GM12878 (cell line): ENCODE results near the gene BEST1. TPM values are rescaled to one million over a fixed set of nuclear protein-coding genes. Genes with fewer than 3 reads are reported as not detected.

Source experiments
- ATAC-seq: fragments of 200-7000 bp; cut with Tn5 transposase; 3 replicates; pipeline ENCODE4 v1.9.1; 2020; ENCODE audit warnings: mild to moderate bottlenecking, moderate library complexity
- BruUV-seq: library from RNA; stranded (reverse); fragments of 400-500 nt; replicated peaks from 2 replicates; lab custom pipeline; 2021; lab: Mats Ljungman, UMichigan
- CTCF ChIA-PET: fragments of 300-600 bp; sonication (Branson Sonifier 250); formaldehyde crosslinking; extraction: SDS; loops from one replicate; lab custom pipeline; 2021; ENCODE audit warnings: inconsistent platforms; lab: Yijun Ruan, JAX
- POLR2A ChIA-PET: fragments of 350-600 bp; formaldehyde crosslinking; extraction: SDS; loops from one replicate; lab custom pipeline; 2021; ENCODE audit warnings: inconsistent platforms; lab: Charles Lee
- RAD21 ChIA-PET: fragments of 300-600 bp; sonication (Branson Sonifier 250); formaldehyde crosslinking; loops from one replicate; lab custom pipeline; 2023; ENCODE audit warnings: antibody characterized with exemption; ENCODE audit not compliant: unreplicated experiment; lab: Charles Lee
- SMC1A ChIA-PET: fragments of 300-600 bp; sonication (Branson Sonifier 250); formaldehyde crosslinking; loops from one replicate; lab custom pipeline; 2023; ENCODE audit not compliant: unreplicated experiment, uncharacterized antibody; lab: Charles Lee
- DNase-seq: peaks from one replicate; pipeline ENCODE4 v3.0.0-alpha.2; 2011; ENCODE audit warnings: low read depth, low spot score
- FAIRE-seq: peaks from 3 replicates; lab custom pipeline; 2011; peaks lifted over from hg19 to GRCh38; lab: Jason Lieb, UNC
- H2AFZ ChIP-seq: 2 replicates; pipeline ENCODE4 v1.6.0; 2011; ENCODE audit warnings: low read depth, low read length, control low read depth; ENCODE audit not compliant: control insufficient read depth
- H3K27ac ChIP-seq: 2 replicates; pipeline ENCODE4 v1.5.1; 2011; ENCODE audit warnings: control low read depth; ENCODE audit not compliant: control insufficient read depth, insufficient read depth
- H3K27me3 ChIP-seq, 2 experiments: replicated peaks in 1 of 2; 2 replicates each; pipeline versions ENCODE4 v1.6.0 to v1.6.1; 2011; ENCODE audit warnings: low read length in 1 of 2; ENCODE audit not compliant: control insufficient read depth in 2 of 2, insufficient read depth in 2 of 2
- H3K36me3 ChIP-seq, 2 experiments: 2 replicates each; pipeline ENCODE4 v1.5.1; 2011; ENCODE audit warnings: low read length in 1 of 2; ENCODE audit not compliant: control insufficient read depth in 2 of 2, insufficient read depth in 2 of 2
- H3K4me1 ChIP-seq: 2 replicates; pipeline ENCODE4 v1.6.1; 2011; ENCODE audit warnings: mild to moderate bottlenecking, low read length, moderate library complexity, mixed read lengths; ENCODE audit not compliant: control insufficient read depth, insufficient read depth
- H3K4me2 ChIP-seq: 2 replicates; pipeline ENCODE4 v1.6.0; 2011; ENCODE audit warnings: control low read depth; ENCODE audit not compliant: control insufficient read depth, insufficient read depth
- H3K4me3 ChIP-seq: fragments of 200-600 bp; sonication (generic); 2 replicates; pipeline ENCODE4 v1.5.1; 2016
- H3K79me2 ChIP-seq: 2 replicates; pipeline ENCODE4 v1.6.0; 2011; ENCODE audit warnings: low read length; ENCODE audit not compliant: control insufficient read depth, insufficient read depth
- H3K9ac ChIP-seq: 2 replicates; pipeline ENCODE4 v1.8.0; 2011; ENCODE audit warnings: low read length, control low read depth, mixed read lengths; ENCODE audit not compliant: control insufficient read depth, insufficient read depth
- H3K9me3 ChIP-seq: replicated peaks from 3 replicates; pipeline ENCODE4 v1.5.1; 2011; ENCODE audit warnings: mild to moderate bottlenecking, low read length; ENCODE audit not compliant: control insufficient read depth, insufficient read depth
- H4K20me1 ChIP-seq: 2 replicates; pipeline ENCODE4 v1.6.0; 2011; ENCODE audit not compliant: control insufficient read depth, insufficient read depth
- BCL11A ChIP-seq: IDR thresholded peaks from 2 replicates; pipeline ENCODE4 v1.6.1; 2011; ENCODE audit warnings: low read depth, low read length
- CBX3 ChIP-seq: fragments of 200-600 bp; sonication (generic); IDR thresholded peaks from 2 replicates; pipeline ENCODE4 v1.6.1; 2016; ENCODE audit warnings: low read depth, borderline replicate concordance
- CHD4 ChIP-seq: fragments of 200-600 bp; sonication (generic); IDR thresholded peaks from 2 replicates; pipeline ENCODE4 v1.6.1; 2016; ENCODE audit warnings: mild to moderate bottlenecking
- CREB1 ChIP-seq: IDR thresholded peaks from 2 replicates; pipeline ENCODE4 v1.6.1; 2012; ENCODE audit warnings: low read depth, mild to moderate bottlenecking, inconsistent platforms
- E4F1 ChIP-seq: fragments of 450-650 bp; IDR thresholded peaks from 2 replicates; pipeline ENCODE4 v1.6.1; 2018; ENCODE audit warnings: borderline replicate concordance, mild to moderate bottlenecking; ENCODE audit not compliant: partially characterized antibody
- IKZF2 ChIP-seq, 2 experiments: fragments of 450-650 bp; IDR thresholded peaks; 2 replicates each; pipeline ENCODE4 v1.6.1; 2017; ENCODE audit warnings: mild to moderate bottlenecking in 2 of 2, moderate library complexity in 2 of 2
- POU2F2 ChIP-seq: IDR thresholded peaks from 3 replicates; pipeline ENCODE4 v1.6.1; 2011; ENCODE audit warnings: low read depth, mild to moderate bottlenecking, low read length, borderline replicate concordance
- SMAD1 ChIP-seq: fragments of 450-650 bp; IDR thresholded peaks from 2 replicates; pipeline ENCODE4 v1.6.1; 2018; ENCODE audit warnings: mild to moderate bottlenecking, low read depth; ENCODE audit not compliant: partially characterized antibody
- SPI1 ChIP-seq: IDR thresholded peaks from 2 replicates; pipeline ENCODE4 v1.6.1; 2011; ENCODE audit warnings: low read depth, mild to moderate bottlenecking, low read length, moderate library complexity, borderline replicate concordance; ENCODE audit not compliant: insufficient read depth
- SREBF1 ChIP-seq: IDR thresholded peaks from 2 replicates; pipeline ENCODE4 v1.6.1; 2012; ENCODE audit warnings: mild to moderate bottlenecking, low read length
- ZBTB33 ChIP-seq: fragments of 450-650 bp; IDR thresholded peaks from 2 replicates; pipeline ENCODE4 v1.6.1; 2017; ENCODE audit warnings: mild to moderate bottlenecking
- WGBS: methylation state at CpG from one replicate; pipeline ENCODE4 v1.1.6; 2016; ENCODE audit warnings: low lambda C conversion rate; ENCODE audit not compliant: insufficient replicate concordance, insufficient coverage; ENCODE audit errors: missing lambda C conversion rate; 5-methylcytosine and 5-hydroxymethylcytosine counted together
- in situ Hi-C: fragments of 300-500 bp; cut with MboI; formaldehyde crosslinking; loops from 9 replicates; pipeline ENCODE4 v1.14.3; 2018; ENCODE audit warnings: mixed read lengths
- intact Hi-C: fragments of 100-400 bp; cut with micrococcal nuclease; formaldehyde crosslinking; loops from one replicate; pipeline ENCODE4 v1.14.2; 2022; ENCODE audit not compliant: unreplicated experiment
- polyA plus RNA-seq, 11 experiments: library from polyadenylated mRNA; depleted of rRNA in 4 of 11; unstranded in 6 of 11; stranded (reverse) in 5 of 11; fragments of >200 nt; fragmentation: Nextera tagmentation in 4 of 11; fragmentation: Illumina TruSeq in 1 of 11; extraction: Ambion mirVana in 4 of 11; extraction: Trizol in 1 of 11; gene quantifications; 1 replicate in 1 of 11; 2 replicates in 10 of 11; pipeline versions ENCODE4 v1.2.1 to v1.2.3, GENCODE V29; 2011 to 2016; ENCODE audit warnings: inconsistent platforms in 2 of 11, missing spikeins in 2 of 11, low read depth in 1 of 11
- total RNA-seq, 4 experiments: library from RNA; depleted of rRNA in 3 of 4; stranded (reverse); fragments of >200 nt in 3 of 4; fragmentation: Illumina TruSeq in 1 of 4; extraction: Trizol in 1 of 4; gene quantifications; 2 replicates each; pipeline versions ENCODE4 v1.2.1 to v1.2.3, GENCODE V29; 2013 to 2021
- TF ChIP-seq, protein P1 (sequence below): IDR thresholded peaks from 2 replicates; pipeline ENCODE4 v1.6.1; 2012; ENCODE audit warnings: low read length, inconsistent platforms
- TF ChIP-seq, protein P2 (sequence below): fragments of 450-650 bp; IDR thresholded peaks from 2 replicates; pipeline ENCODE4 v1.6.1; 2016; ENCODE audit warnings: mild to moderate bottlenecking

BEST1 gene
- total and polyA plus RNA-seq, 10 of the 15 experiments (the other 5 are each of a cell fraction or from before 2014, with no cell fraction given): 0.03 to 3.4 (median 0.15) TPM; not detected in 1

- TF ChIP-seq, protein P1, sequence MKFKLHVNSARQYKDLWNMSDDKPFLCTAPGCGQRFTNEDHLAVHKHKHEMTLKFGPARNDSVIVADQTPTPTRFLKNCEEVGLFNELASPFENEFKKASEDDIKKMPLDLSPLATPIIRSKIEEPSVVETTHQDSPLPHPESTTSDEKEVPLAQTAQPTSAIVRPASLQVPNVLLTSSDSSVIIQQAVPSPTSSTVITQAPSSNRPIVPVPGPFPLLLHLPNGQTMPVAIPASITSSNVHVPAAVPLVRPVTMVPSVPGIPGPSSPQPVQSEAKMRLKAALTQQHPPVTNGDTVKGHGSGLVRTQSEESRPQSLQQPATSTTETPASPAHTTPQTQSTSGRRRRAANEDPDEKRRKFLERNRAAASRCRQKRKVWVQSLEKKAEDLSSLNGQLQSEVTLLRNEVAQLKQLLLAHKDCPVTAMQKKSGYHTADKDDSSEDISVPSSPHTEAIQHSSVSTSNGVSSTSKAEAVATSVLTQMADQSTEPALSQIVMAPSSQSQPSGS: no peak
- no peak for TF ChIP-seq POU2F2
- no peak for TF ChIP-seq BCL11A
- TF ChIP-seq, all 136 proteins: peak for 0
Measured at GRCh38 chr11:61922539-61922938, 27.6 kb upstream of the BEST1 start (continued).

DNA sequence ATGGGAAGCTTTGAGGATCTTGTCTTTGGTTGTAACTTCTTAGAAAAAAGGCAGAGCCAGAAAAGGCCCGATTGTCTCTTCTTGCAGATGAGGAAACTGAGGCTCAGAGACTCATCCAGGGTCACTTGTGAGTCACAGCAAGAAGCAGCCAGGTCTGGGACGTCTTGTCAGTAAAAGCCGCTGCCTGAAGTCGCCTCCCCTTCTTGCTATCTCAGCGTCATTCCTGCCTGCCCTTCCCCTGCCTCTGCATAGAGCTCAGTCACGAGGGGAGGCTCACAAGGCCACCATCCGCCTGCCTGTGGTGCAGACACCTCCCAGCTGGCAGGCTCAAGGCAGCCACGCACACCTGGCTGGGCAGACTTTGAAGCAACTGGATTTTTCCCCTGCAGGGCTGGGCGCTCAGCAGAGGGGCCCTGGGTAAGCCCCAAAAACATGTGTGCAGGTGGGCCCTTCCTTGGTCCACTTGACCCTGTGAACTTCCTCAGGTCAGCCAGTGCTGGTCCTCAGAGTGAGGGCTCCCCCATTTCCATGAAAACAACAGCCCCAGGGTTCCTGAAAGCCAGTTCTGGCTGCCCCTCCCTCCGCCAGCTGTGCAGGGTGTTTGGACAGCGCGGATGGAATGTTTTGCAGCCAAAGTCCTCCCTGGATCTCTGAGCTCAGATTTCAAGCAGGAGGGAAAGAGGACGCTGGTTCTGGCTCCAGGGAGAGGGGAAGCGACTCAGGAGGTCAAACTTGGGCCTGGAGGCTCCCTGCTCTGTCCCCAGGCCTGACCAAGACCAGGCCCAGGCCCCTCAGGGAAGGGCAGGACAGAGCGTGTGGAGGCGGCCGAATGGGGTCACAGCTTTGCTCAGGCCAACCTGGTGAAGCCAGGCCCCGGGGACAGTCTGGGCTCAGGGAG, 26.7 kb upstream of the BEST1 start:
- intact Hi-C loops (no loop called here), in situ Hi-C loops (no loop called here)
- Histone ChIP-seq H3K4me2 (no peak overlapping the region), H3K9me3 (no peaks in the 10 kb centered on the region), H3K4me1 (no peaks in the 10 kb centered on the region), H4K20me1 (no peaks in the 10 kb centered on the region; the same call in 1 of the 2 replicates), H3K79me2 (no peaks in the 10 kb centered on the region), H3K36me3 (no peaks in the 10 kb centered on the region), H2AFZ (no peak overlapping the region), H3K27me3 (peaks cover 2% of the 10 kb centered on the region in 2 experiments; a peak in 3 of 4 replicates), H3K9ac (no peak overlapping the region), H3K4me3 (no peak overlapping the region), H3K27ac (no peak overlapping the region)
- WGBS: 35% methylated on average over 18 of the region's 18 CpGs
- ChIA-PET CTCF (interaction anchor here (1.5 to 2.0 kb wide), 2 partner anchors 159 to 176 kb away, joined by 3 to 6 read pairs; no protein-coding TSS in a partner anchor), SMC1A (no interaction called here), POLR2A (no interaction called here), RAD21 (no interaction called here)
- ATAC-seq: no peak
- FAIRE-seq: no peak
- no peak for DNase-seq
- BruUV-seq: no TSS peak
- TF ChIP-seq SREBF1: no peak
- no peak for TF ChIP-seq SPI1
- no peak for TF ChIP-seq CREB1
- no peak for TF ChIP-seq CBX3
- no peak for TF ChIP-seq IKZF2 (IDR thresholded peaks at IDR 0.05)
- no peak for TF ChIP-seq SMAD1
- no peak for TF ChIP-seq E4F1
- TF ChIP-seq CHD4: no peak
- TF ChIP-seq, protein P2, sequence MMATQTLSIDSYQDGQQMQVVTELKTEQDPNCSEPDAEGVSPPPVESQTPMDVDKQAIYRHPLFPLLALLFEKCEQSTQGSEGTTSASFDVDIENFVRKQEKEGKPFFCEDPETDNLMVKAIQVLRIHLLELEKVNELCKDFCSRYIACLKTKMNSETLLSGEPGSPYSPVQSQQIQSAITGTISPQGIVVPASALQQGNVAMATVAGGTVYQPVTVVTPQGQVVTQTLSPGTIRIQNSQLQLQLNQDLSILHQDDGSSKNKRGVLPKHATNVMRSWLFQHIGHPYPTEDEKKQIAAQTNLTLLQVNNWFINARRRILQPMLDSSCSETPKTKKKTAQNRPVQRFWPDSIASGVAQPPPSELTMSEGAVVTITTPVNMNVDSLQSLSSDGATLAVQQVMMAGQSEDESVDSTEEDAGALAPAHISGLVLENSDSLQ: no peak
- no peak for TF ChIP-seq ZBTB33
